Measurements from ENCODE around the gene RNF144A. TPM values are rescaled to one million over a fixed set of nuclear protein-coding genes. Genes with fewer than 3 reads are reported as not detected.

The RNF144A gene
- total and polyA plus RNA-seq, 2 donors (not counting 1 experiment from before 2014, with no cell fraction given), result 0.17 to 0.24 TPM

- Histone ChIP-seq H3K4me1 (ENCODE audit: control insufficient read depth, extremely low read depth, insufficient read depth, low read length) (no peaks in the 10 kb centered on the region), H3K4me3 (replicated peaks in 1 of 4; ENCODE audit: control extremely low read depth in 1 of 4, insufficient read depth in 1 of 4, low read depth in 3 of 4, low read length in 4 of 4) (no peak overlapping the region)
- TF ChIP-seq EZH2 (IDR thresholded peaks at IDR 0.05; ENCODE audit: low read length, missing control alignments), result no peak
- TF ChIP-seq CTCF (conservative IDR thresholded peaks at IDR 0.05 in 1 of 2, IDR thresholded peaks at IDR 0.05 in 1 of 2; ENCODE audit: low read depth in 1 of 2, low read length in 2 of 2), result no peak
Observed at GRCh38 chr2:7061450-7061789, 144.2 kb downstream of the RNF144A start.

GRCh38 chr2:7061921-7062320, 144.7 kb downstream of the RNF144A start:
- Histone ChIP-seq H3K4me1 (ENCODE audit: control insufficient read depth, extremely low read depth, insufficient read depth, low read length) (no peaks in the 10 kb centered on the region), H2AFZ (ENCODE audit: low read length) (no peak overlapping the region), H3K27ac (ENCODE audit: insufficient read depth, low read length) (no peak overlapping the region)

More at GRCh38 chr2:7061450-7061789, 144.2 kb downstream of the RNF144A start:
- DNase-seq (ENCODE audit: low read depth in 2 of 2), result no peak
- Histone ChIP-seq H3K4me2 (ENCODE audit: extremely low read depth, insufficient read depth, low read length) (no peak overlapping the region), H3K27ac (ENCODE audit: insufficient read depth, low read length) (no peak overlapping the region), H3K9me3 (ENCODE audit: control insufficient read depth, insufficient read depth, low read depth, low read length) (no peaks in the 10 kb centered on the region), H3K79me2 (ENCODE audit: control insufficient read depth, insufficient read depth, low read length) (no peaks in the 10 kb centered on the region), H3K27me3 (ENCODE audit: control insufficient read depth, insufficient read depth, low read length) (no peaks in the 10 kb centered on the region), H4K20me1 (ENCODE audit: control insufficient read depth, extremely low read depth, insufficient read depth, low read length) (no peaks in the 10 kb centered on the region), H3K36me3 (ENCODE audit: control insufficient read depth, insufficient read depth, low read length) (no peaks in the 10 kb centered on the region), H2AFZ (ENCODE audit: low read length) (no peak overlapping the region), H3K9ac (ENCODE audit: insufficient read depth, low read length) (no peak overlapping the region)

GRCh38 chr2:7063789-7064188, 146.6 kb downstream of the RNF144A start:
- TF ChIP-seq CTCF (conservative IDR thresholded peaks at IDR 0.05 in 1 of 2, IDR thresholded peaks at IDR 0.05 in 1 of 2; ENCODE audit: low read depth in 1 of 2, low read length in 2 of 2), result no peak
- TF ChIP-seq EZH2 (IDR thresholded peaks at IDR 0.05; ENCODE audit: low read length, missing control alignments), result no peak
- Histone ChIP-seq H4K20me1 (ENCODE audit: control insufficient read depth, extremely low read depth, insufficient read depth, low read length) (no peaks in the 10 kb centered on the region), H3K36me3 (ENCODE audit: control insufficient read depth, insufficient read depth, low read length) (no peaks in the 10 kb centered on the region), H3K4me3 (replicated peaks in 1 of 4; ENCODE audit: control extremely low read depth in 1 of 4, insufficient read depth in 1 of 4, low read depth in 3 of 4, low read length in 4 of 4) (no peak overlapping the region), H3K27me3 (ENCODE audit: control insufficient read depth, insufficient read depth, low read length) (no peaks in the 10 kb centered on the region), H3K9ac (ENCODE audit: insufficient read depth, low read length) (no peak overlapping the region), H3K4me1 (ENCODE audit: control insufficient read depth, extremely low read depth, insufficient read depth, low read length) (no peaks in the 10 kb centered on the region), H3K79me2 (ENCODE audit: control insufficient read depth, insufficient read depth, low read length) (no peaks in the 10 kb centered on the region), H3K4me2 (ENCODE audit: extremely low read depth, insufficient read depth, low read length) (no peak overlapping the region), H2AFZ (ENCODE audit: low read length) (no peak overlapping the region), H3K27ac (ENCODE audit: insufficient read depth, low read length) (no peak overlapping the region), H3K9me3 (ENCODE audit: control insufficient read depth, insufficient read depth, low read depth, low read length) (no peaks in the 10 kb centered on the region)
- DNase-seq (ENCODE audit: low read depth in 2 of 2), result no peak

More at GRCh38 chr2:7061921-7062320, 144.7 kb downstream of the RNF144A start:
- no peaks in the 10 kb centered on the region for H3K79me2 ChIP-seq (ENCODE audit: control insufficient read depth, insufficient read depth, low read length)
- no peaks in the 10 kb centered on the region for H3K36me3 ChIP-seq (ENCODE audit: control insufficient read depth, insufficient read depth, low read length)
- H3K4me3 ChIP-seq (replicated peaks in 1 of 4; ENCODE audit: control extremely low read depth in 1 of 4, insufficient read depth in 1 of 4, low read depth in 3 of 4, low read length in 4 of 4), result no peak overlapping the region
- no peak overlapping the region for H3K4me2 ChIP-seq (ENCODE audit: extremely low read depth, insufficient read depth, low read length)
- no peaks in the 10 kb centered on the region for H3K9me3 ChIP-seq (ENCODE audit: control insufficient read depth, insufficient read depth, low read depth, low read length)
- no peaks in the 10 kb centered on the region for H4K20me1 ChIP-seq (ENCODE audit: control insufficient read depth, extremely low read depth, insufficient read depth, low read length)
- H3K27me3 ChIP-seq (ENCODE audit: control insufficient read depth, insufficient read depth, low read length), result no peaks in the 10 kb centered on the region
- DNase-seq (ENCODE audit: low read depth in 2 of 2), result no peak
- TF ChIP-seq CTCF (conservative IDR thresholded peaks at IDR 0.05 in 1 of 2, IDR thresholded peaks at IDR 0.05 in 1 of 2; ENCODE audit: low read depth in 1 of 2, low read length in 2 of 2) (no peak), EZH2 (IDR thresholded peaks at IDR 0.05; ENCODE audit: low read length, missing control alignments) (no peak)
- no peak overlapping the region for H3K9ac ChIP-seq (ENCODE audit: insufficient read depth, low read length)
